IPS DF 6.9 (cell line): Measurements from ENCODE around the gene PXT1.

ENCODE experiments used
- DNase-seq: peaks from one replicate; pipeline ENCODE4 v3.0.0-alpha.2; 2013; ENCODE audit warnings: low read depth, low spot score
- H3K27ac ChIP-seq: one replicate; pipeline ENCODE4 v1.5.1; 2013; ENCODE audit warnings: low read length, control low read depth
- H3K27me3 ChIP-seq: 2 replicates; pipeline ENCODE4 v1.6.1; 2013; ENCODE audit warnings: mild to moderate bottlenecking, low read length; ENCODE audit not compliant: control insufficient read depth, insufficient read depth
- H3K36me3 ChIP-seq: 2 replicates; pipeline ENCODE4 v1.6.1; 2013; ENCODE audit warnings: low read length; ENCODE audit not compliant: control insufficient read depth, insufficient read depth
- H3K4me1 ChIP-seq: 2 replicates; pipeline ENCODE4 v1.6.1; 2013; ENCODE audit warnings: low read length; ENCODE audit not compliant: control insufficient read depth, insufficient read depth
- H3K4me3 ChIP-seq: 2 replicates; pipeline ENCODE4 v1.5.1; 2013; ENCODE audit warnings: mild to moderate bottlenecking, low read length
- H3K9me3 ChIP-seq: 2 replicates; pipeline ENCODE4 v1.6.1; 2013; ENCODE audit warnings: low read length, inconsistent platforms; ENCODE audit not compliant: control insufficient read depth, insufficient read depth
- WGBS: extraction: QIAGEN DNeasy Blood & Tissue Kit; methylation state at CpG from one replicate; pipeline ENCODE4 v1.1.7; 2013; ENCODE audit warnings: mixed read lengths, missing lambda C conversion rate; ENCODE audit not compliant: insufficient read length, insufficient coverage; 5-methylcytosine and 5-hydroxymethylcytosine counted together

Gene PXT1

DNA sequence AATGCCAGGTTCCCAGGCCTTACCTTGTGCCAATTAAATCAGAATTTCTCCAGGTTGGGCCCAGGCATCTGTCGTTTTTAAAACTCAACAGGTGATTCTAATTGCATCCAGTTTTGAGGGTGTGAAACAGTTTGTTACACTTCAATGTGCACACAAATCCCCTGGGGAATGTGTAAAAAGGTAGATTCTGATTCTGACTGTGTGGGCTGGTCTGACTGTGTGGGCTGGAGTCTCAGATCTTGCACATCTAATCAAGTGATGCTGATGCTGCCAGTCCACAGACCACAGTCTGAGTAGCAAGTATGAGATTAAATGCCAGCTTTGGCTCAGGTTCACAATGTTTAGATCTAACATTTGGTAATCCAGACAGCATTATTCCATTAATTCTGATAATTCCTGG lies 42.7 kb downstream of the PXT1 start:
- no peaks in the 10 kb centered on the region for H3K9me3 ChIP-seq
- H3K4me1 ChIP-seq, result no peaks in the 10 kb centered on the region
- no peak for DNase-seq
- H3K27ac ChIP-seq, result no peak overlapping the region
- no peak overlapping the region for H3K4me3 ChIP-seq
- no peaks in the 10 kb centered on the region for H3K27me3 ChIP-seq
- no CpG with 5 or more reads among the region's 1 CpG for WGBS
- H3K36me3 ChIP-seq, result no peaks in the 10 kb centered on the region

DNA sequence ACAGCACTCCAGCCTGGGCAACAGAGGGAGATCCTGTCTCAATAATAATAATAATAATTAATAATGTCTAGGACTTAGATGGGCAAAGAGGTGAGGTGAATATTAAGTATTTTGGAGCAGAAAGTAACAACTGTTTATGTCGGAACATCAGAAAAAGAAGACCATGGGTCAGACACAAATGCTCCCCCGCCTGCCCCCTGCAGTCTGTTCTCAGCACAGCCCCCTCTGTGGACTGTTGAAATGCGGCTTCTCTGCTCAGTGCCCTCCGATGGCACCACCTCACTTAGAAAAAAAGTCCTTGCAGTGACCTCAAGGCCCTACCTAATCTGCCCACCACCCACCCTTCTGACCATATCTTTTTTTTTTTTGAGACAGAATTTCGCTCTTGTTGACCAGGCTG lies 50.0 kb downstream of the PXT1 start:
- Histone ChIP-seq H3K4me1 (no peaks in the 10 kb centered on the region), H3K4me3 (no peak overlapping the region), H3K27ac (no peak overlapping the region), H3K27me3 (peaks cover 12% of the 10 kb centered on the region), H3K36me3 (no peaks in the 10 kb centered on the region), H3K9me3 (no peaks in the 10 kb centered on the region)
- DNase-seq, result no peak
- WGBS, result no CpG with 5 or more reads among the region's 5 CpGs

GRCh38 chr6:36389353-36389752 lies 53.3 kb downstream of the PXT1 start:
- H3K36me3 ChIP-seq, result no peaks in the 10 kb centered on the region
- no peak overlapping the region for H3K4me3 ChIP-seq
- no peaks in the 10 kb centered on the region for H3K9me3 ChIP-seq
- DNase-seq, result no peak
- no peaks in the 10 kb centered on the region for H3K4me1 ChIP-seq
- peaks cover 29% of the 10 kb centered on the region for H3K27me3 ChIP-seq
- no peak overlapping the region for H3K27ac ChIP-seq

DNA sequence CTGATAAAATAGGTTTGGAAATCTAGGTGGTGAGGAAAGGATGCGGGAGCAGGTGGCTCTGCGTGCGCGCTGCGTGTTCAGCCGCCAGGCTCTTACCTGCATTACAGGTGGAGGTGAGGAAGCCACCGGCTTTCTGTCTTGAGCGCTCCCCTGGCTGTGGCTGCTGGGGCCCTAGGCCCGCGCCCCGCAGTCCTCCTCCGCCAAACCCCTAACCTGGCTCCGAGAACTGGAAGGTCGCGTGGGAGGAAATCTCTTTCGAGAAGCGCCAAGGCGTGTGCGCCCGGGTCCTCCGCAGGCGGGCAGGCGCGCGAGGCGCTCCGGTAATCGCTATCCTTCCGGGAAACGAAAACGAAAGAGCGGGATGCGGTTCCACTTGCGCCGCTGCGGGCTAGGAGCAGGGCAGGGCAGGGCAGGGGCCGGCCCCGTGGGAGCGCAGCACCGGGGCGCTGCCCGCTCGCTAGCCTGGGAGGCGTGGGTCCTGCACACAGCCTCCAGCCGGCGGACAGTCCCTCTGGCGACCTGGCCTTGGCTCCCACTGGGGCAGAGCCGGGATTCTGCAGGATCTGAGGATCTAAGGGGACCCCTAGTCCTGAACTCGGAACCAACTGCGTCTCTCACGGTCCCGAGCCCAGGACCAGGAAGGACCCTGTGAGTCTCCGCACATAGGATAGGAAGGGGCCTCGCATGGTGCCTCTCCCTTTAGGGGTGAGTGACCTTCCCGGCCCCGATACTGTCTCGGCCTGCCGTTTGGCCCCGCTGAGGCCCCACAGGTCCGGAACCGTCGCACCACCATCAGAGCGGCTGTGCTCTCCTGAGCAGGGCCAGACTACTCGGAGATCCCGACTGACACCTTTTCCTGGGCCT lies 55.0 kb downstream of the PXT1 start, which contains the start of gene ETV7:
ETV7 (minus strand) TSS at position 230 of the 864 bp plus-strand sequence; CDS start at position 102, 128 bp downstream.
- no CpG with 5 or more reads among the region's 65 CpGs for WGBS

GRCh38 chr6:36386495-36387439 lies 55.9 kb downstream of the PXT1 start:
- H3K4me1 ChIP-seq, result no peaks in the 10 kb centered on the region
- peaks cover 29% of the 10 kb centered on the region for H3K27me3 ChIP-seq
- H3K4me3 ChIP-seq, result peak overlapping the region; percentile 49; the same call in 1 of the 2 replicates
- H3K27ac ChIP-seq, result no peak overlapping the region
- WGBS, result no CpG with 5 or more reads among the region's 33 CpGs
- H3K36me3 ChIP-seq, result no peaks in the 10 kb centered on the region
- no peak for DNase-seq
- no peaks in the 10 kb centered on the region for H3K9me3 ChIP-seq

More for the DNA sequence above, 55.0 kb downstream of the PXT1 start, which contains the start of gene ETV7:
- no peak for DNase-seq
- H3K9me3 ChIP-seq, result no peaks in the 10 kb centered on the region
- H3K27ac ChIP-seq, result no peak within 1 kb of the TSS
- H3K4me3 ChIP-seq, result peak within 1 kb of the TSS; percentile 49; the same call in 1 of the 2 replicates
- no peaks in the 10 kb centered on the region for H3K4me1 ChIP-seq
- H3K36me3 ChIP-seq, result no peaks in the 10 kb centered on the region
- H3K27me3 ChIP-seq, result peaks cover 29% of the 10 kb centered on the region

GRCh38 chr6:36384095-36384494 lies 58.6 kb downstream of the PXT1 start:
- Histone ChIP-seq H3K4me1 (no peaks in the 10 kb centered on the region), H3K9me3 (no peaks in the 10 kb centered on the region), H3K27ac (no peak overlapping the region), H3K36me3 (no peaks in the 10 kb centered on the region), H3K4me3 (no peak overlapping the region), H3K27me3 (peaks cover 29% of the 10 kb centered on the region)
- DNase-seq, result no peak
- no CpG with 5 or more reads among the region's 2 CpGs for WGBS

DNA sequence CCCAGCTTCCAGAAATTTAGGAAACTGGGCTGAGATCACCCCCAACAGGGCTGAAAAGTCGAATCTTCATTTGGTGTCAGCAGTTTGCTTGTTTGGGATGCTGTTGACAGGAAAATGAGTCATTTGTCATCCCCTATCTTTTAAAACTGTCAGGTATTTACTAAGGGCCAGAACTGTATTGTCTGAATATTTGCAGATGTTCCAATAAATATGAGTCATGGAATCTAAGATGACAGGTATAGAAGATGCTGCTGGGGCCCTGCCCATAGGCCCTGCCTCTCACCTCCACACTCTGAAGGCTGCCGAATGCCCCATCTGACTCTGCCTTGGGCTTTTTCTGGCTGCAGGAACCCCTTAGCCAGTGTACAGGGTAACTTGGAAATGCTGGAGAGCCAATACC lies 59.0 kb downstream of the PXT1 start:
- H3K4me1 ChIP-seq, result no peaks in the 10 kb centered on the region
- H3K27me3 ChIP-seq, result peaks cover 28% of the 10 kb centered on the region

DNA sequence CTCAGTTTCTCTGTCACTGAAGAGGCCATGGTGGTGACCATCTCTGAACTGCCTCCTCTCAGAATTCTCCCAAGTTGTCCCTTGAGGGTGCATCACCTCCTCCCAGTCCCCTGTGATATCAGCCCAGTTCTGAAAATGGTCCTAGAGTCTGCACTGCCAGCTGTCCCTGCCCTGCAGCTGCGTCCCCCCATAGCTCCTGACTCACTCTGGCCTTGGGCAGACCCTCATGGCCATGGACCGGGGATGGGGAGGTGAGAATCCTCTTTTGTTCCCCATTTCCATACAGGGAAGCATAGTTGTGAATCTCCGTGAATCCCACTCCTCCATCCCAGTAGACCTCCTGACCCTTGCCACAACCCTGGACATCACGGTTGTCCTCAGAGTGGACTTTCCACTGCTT lies 59.7 kb downstream of the PXT1 start:
- Histone ChIP-seq H3K4me3 (no peak overlapping the region), H3K9me3 (no peaks in the 10 kb centered on the region), H3K36me3 (no peaks in the 10 kb centered on the region), H3K27me3 (peaks cover 21% of the 10 kb centered on the region; the same call in 1 of the 2 replicates), H3K27ac (no peak overlapping the region), H3K4me1 (no peaks in the 10 kb centered on the region)
- DNase-seq, result no peak
- no CpG with 5 or more reads among the region's 4 CpGs for WGBS

More for the DNA sequence above, 59.0 kb downstream of the PXT1 start:
- Histone ChIP-seq H3K36me3 (no peaks in the 10 kb centered on the region), H3K9me3 (no peaks in the 10 kb centered on the region), H3K27ac (no peak overlapping the region), H3K4me3 (no peak overlapping the region)
- no CpG with 5 or more reads among the region's 2 CpGs for WGBS
- DNase-seq, result no peak

DNA sequence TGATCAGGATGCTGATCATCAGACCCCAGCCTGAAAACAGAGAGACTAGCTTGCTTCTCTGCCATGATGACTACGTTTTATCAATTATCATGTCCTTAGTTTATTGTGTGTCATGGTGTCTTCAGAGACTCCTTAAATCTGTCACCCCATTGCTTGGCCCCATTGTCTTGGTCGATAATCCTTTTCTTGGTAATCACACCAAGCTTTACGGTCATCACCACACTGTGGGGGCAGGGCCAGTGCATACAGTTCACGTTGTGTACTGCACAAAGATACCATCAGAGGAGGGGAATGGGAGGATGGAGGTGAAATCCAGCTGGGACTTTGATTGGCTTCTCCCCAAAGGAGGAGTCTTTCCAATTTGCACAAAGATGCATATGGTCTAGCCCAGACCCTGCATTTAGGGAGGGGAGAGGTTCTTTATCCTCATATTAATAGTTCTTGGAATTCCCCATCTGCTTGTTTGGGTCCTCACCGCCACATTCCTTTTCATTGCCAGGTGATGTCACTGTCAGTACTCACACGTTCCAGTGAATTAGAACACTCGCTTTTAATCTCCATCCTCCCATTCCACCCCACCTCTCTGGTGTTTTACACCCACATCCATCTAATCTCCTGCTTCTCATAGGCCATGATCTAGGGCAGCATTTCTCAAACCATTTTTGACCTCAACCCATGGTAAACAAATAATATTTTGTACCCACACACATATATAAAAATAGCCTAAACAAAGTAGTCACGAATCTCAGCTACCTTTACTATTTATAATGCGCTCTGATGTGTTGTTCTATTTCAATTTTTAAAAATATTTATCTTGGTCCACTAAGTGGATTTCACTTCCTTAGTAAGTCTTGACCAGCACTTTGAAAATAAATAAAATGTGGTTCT lies 60.9 kb downstream of the PXT1 start:
- WGBS, result no CpG with 5 or more reads among the region's 9 CpGs
- Histone ChIP-seq H3K9me3 (no peaks in the 10 kb centered on the region), H3K36me3 (no peaks in the 10 kb centered on the region), H3K27ac (no peak overlapping the region), H3K4me3 (no peak overlapping the region), H3K4me1 (no peaks in the 10 kb centered on the region), H3K27me3 (peaks cover 9% of the 10 kb centered on the region; the same call in 1 of the 2 replicates)
- no peak for DNase-seq
